HepG2 (cell line): Measurements from ENCODE around the gene CRB1. TPM values are rescaled to one million over a fixed set of nuclear protein-coding genes. Genes with fewer than 3 reads are reported as not detected.

ENCODE experiments used
- ATAC-seq: fragments of 200-7000 bp; cut with Tn5 transposase; 3 replicates; pipeline ENCODE4 v1.9.1; 2020; ENCODE audit warnings: mild to moderate bottlenecking, moderate library complexity
- BruUV-seq: library from RNA; stranded (reverse); fragments of 400-500 nt; replicated peaks from 2 replicates; lab custom pipeline; 2021; lab: Mats Ljungman, UMichigan
- CTCF ChIA-PET: fragments of 300-600 bp; formaldehyde crosslinking; extraction: SDS; loops from one replicate; lab custom pipeline; 2021; ENCODE audit warnings: low total read pairs, inconsistent platforms, low intra/inter-chr PET ratio; lab: Yijun Ruan, JAX
- POLR2A ChIA-PET: fragments of 350-600 bp; sonication (Branson Sonifier 250); formaldehyde crosslinking; loops from one replicate; lab custom pipeline; 2020; ENCODE audit warnings: antibody characterized with exemption, inconsistent platforms; lab: Yijun Ruan, JAX
- DNase-seq: peaks from one replicate; pipeline ENCODE4 v3.0.0-alpha.2; 2015; ENCODE audit warnings: low spot score
- FAIRE-seq: peaks from 3 replicates; lab custom pipeline; 2011; peaks lifted over from hg19 to GRCh38; lab: Jason Lieb, UNC
- H2AFZ ChIP-seq: one replicate; pipeline ENCODE4 v1.6.1; 2011; ENCODE audit warnings: low read length, inconsistent platforms
- H3K27ac ChIP-seq: fragments of 300-600 bp; 3 replicates; pipeline ENCODE4 v1.8.0; 2011; ENCODE audit warnings: mixed run types, mild to moderate bottlenecking, mixed read lengths, low read length, inconsistent platforms; ENCODE audit not compliant: insufficient read depth; ENCODE audit errors: extremely low read length
- H3K27me3 ChIP-seq, 2 experiments: fragments of 200-600 bp in 1 of 2; 2 replicates in 1 of 2; 3 replicates in 1 of 2; pipeline versions ENCODE4 v1.6.0 to v1.8.0; 2011; ENCODE audit warnings: low read length in 2 of 2, mild to moderate bottlenecking in 2 of 2, moderate library complexity in 2 of 2, inconsistent platforms in 1 of 2; ENCODE audit not compliant: insufficient read depth in 2 of 2, control insufficient read depth in 1 of 2
- H3K36me3 ChIP-seq, 2 experiments: fragments of 200-600 bp in 1 of 2; replicated peaks in 1 of 2; 2 replicates in 1 of 2; 3 replicates in 1 of 2; pipeline versions ENCODE4 v1.5.1 to v1.8.0; 2011; ENCODE audit warnings: low read length in 2 of 2, inconsistent platforms in 1 of 2; ENCODE audit not compliant: insufficient read depth in 2 of 2, control insufficient read depth in 1 of 2
- H3K4me1 ChIP-seq: 2 replicates; pipeline ENCODE4 v1.5.1; 2012; ENCODE audit warnings: low read length, inconsistent platforms; ENCODE audit not compliant: insufficient read depth
- H3K4me2 ChIP-seq: 2 replicates; pipeline ENCODE4 v1.6.0; 2011; ENCODE audit warnings: low read depth, low read length, inconsistent platforms
- H3K4me3 ChIP-seq, 3 experiments: fragments of 200-600 bp in 1 of 3; sonication (generic), shearing (Covaris generic) in 1 of 3; replicated peaks in 1 of 3; 2 replicates each; pipeline ENCODE4 v1.5.1; 2011 to 2016; ENCODE audit warnings: low read length in 3 of 3, inconsistent platforms in 2 of 3, low read depth in 2 of 3, mild to moderate bottlenecking in 2 of 3, control low read depth in 1 of 3, mixed read lengths in 1 of 3; ENCODE audit not compliant: insufficient read depth in 1 of 3
- H3K79me2 ChIP-seq: one replicate; pipeline ENCODE4 v1.6.1; 2011; ENCODE audit warnings: low read length, inconsistent platforms; ENCODE audit not compliant: insufficient read depth
- H3K9ac ChIP-seq: 2 replicates; pipeline ENCODE4 v1.6.0; 2011; ENCODE audit warnings: mild to moderate bottlenecking, low read depth, low read length, inconsistent platforms; ENCODE audit not compliant: insufficient read depth
- H3K9me3 ChIP-seq: 2 replicates; pipeline ENCODE4 v1.5.1; 2012; ENCODE audit warnings: mild to moderate bottlenecking, low read length
- H4K20me1 ChIP-seq: 2 replicates; pipeline ENCODE4 v1.6.0; 2011; ENCODE audit warnings: inconsistent platforms, mild to moderate bottlenecking, low read length, moderate library complexity; ENCODE audit not compliant: insufficient read depth
- CEBPB ChIP-seq: IDR thresholded peaks from 2 replicates; pipeline ENCODE4 v1.6.1; 2011; ENCODE audit warnings: low read depth, low read length, improper control_type of control experiment, borderline replicate concordance
- PLRG1 ChIP-seq: fragments of 450-650 bp; conservative IDR thresholded peaks from 2 replicates; pipeline ENCODE4 v1.6.1; 2016
- PRDM4 ChIP-seq: sonication (generic); formaldehyde crosslinking; IDR thresholded peaks from 2 replicates; pipeline ENCODE4 v1.9.0; 2021; ENCODE audit warnings: missing genetic modification reagents, borderline replicate concordance
- RBM22 ChIP-seq: fragments of 200-400 bp; formaldehyde crosslinking; optimal IDR thresholded peaks from 2 replicates; pipeline ENCODE3; 2017; ENCODE audit warnings: mild to moderate bottlenecking, low read length, moderate library complexity
- SATB2 ChIP-seq: sonication (generic); formaldehyde crosslinking; IDR thresholded peaks from 2 replicates; pipeline ENCODE4 v1.5.0; 2020; ENCODE audit warnings: missing genetic modification reagents
- SIN3A ChIP-seq: IDR thresholded peaks from 2 replicates; pipeline ENCODE4 v1.6.1; 2011; ENCODE audit warnings: low read depth, mild to moderate bottlenecking, control low read depth, low read length, borderline replicate concordance
- TAF15 ChIP-seq: fragments of 200-400 bp; formaldehyde crosslinking; IDR thresholded peaks from one replicate; pipeline ENCODE4 v1.6.1; 2018; ENCODE audit warnings: mild to moderate bottlenecking, low read depth, low read length; ENCODE audit not compliant: poor library complexity, severe bottlenecking
- TRAFD1 ChIP-seq: sonication (generic); formaldehyde crosslinking; IDR thresholded peaks from 2 replicates; pipeline ENCODE4 v1.5.1; 2020; ENCODE audit warnings: missing genetic modification reagents, mild to moderate bottlenecking, borderline replicate concordance
- ZIK1 ChIP-seq: sonication (generic); formaldehyde crosslinking; IDR thresholded peaks from 2 replicates; pipeline ENCODE4 v1.5.0; 2020; ENCODE audit warnings: mild to moderate bottlenecking, low read depth, missing genetic modification reagents, borderline replicate concordance
- ZNF260 ChIP-seq: sonication (generic); formaldehyde crosslinking; IDR thresholded peaks from 2 replicates; pipeline ENCODE4 v1.4.0; 2020; ENCODE audit warnings: missing genetic modification reagents, low read depth, mild to moderate bottlenecking, borderline replicate concordance
- ZNF3 ChIP-seq: IDR thresholded peaks from 2 replicates; pipeline ENCODE4 v1.7.0; 2017; ENCODE audit warnings: inconsistent platforms
- ZNF441 ChIP-seq: sonication (generic); formaldehyde crosslinking; IDR thresholded peaks from 2 replicates; pipeline ENCODE4 v1.7.0; 2021; ENCODE audit warnings: missing genetic modification reagents, borderline replicate concordance
- ZNF563 ChIP-seq: sonication (generic); formaldehyde crosslinking; IDR thresholded peaks from 2 replicates; pipeline ENCODE4 v1.8.0; 2022; ENCODE audit warnings: mild to moderate bottlenecking, moderate library complexity, missing genetic modification reagents
- ZNF572 ChIP-seq: sonication (generic); formaldehyde crosslinking; IDR thresholded peaks from 2 replicates; pipeline ENCODE4 v1.5.1; 2020; ENCODE audit warnings: mild to moderate bottlenecking, missing genetic modification reagents
- ZNF672 ChIP-seq: sonication (generic); formaldehyde crosslinking; IDR thresholded peaks from 2 replicates; pipeline ENCODE4 v1.8.1; 2022; ENCODE audit warnings: missing genetic modification reagents
- ZSCAN30 ChIP-seq: sonication (generic); formaldehyde crosslinking; IDR thresholded peaks from 2 replicates; pipeline ENCODE4 v1.5.0; 2020; ENCODE audit warnings: mild to moderate bottlenecking, missing genetic modification reagents
- WGBS: methylation state at CpG from one replicate; pipeline ENCODE4 v1.1.6; 2017; ENCODE audit warnings: low lambda C conversion rate; 5-methylcytosine and 5-hydroxymethylcytosine counted together
- in situ Hi-C: cut with HindIII; loops from 2 replicates; pipeline ENCODE4 v1.10.0; 2017; ENCODE audit warnings: low pct_unique_long_range_greater_than_20kb; ENCODE audit not compliant: extremely low pct_ligation_motif_present
- intact Hi-C: fragments of 100-400 bp; cut with micrococcal nuclease; formaldehyde crosslinking; loops from one replicate; pipeline ENCODE4 v1.10.0; 2022; ENCODE audit not compliant: unreplicated experiment
- polyA plus RNA-seq, 8 experiments: library from polyadenylated mRNA; depleted of rRNA in 3 of 8; stranded (reverse) in 7 of 8; unstranded in 1 of 8; fragments of >200 nt; fragmentation: Illumina TruSeq in 4 of 8; extraction: Trizol in 4 of 8; gene quantifications; 2 replicates each; pipeline versions ENCODE4 v1.2.1 to v1.2.3, GENCODE V29; 2011 to 2016; ENCODE audit warnings: low read depth in 4 of 8, missing spikeins in 1 of 8, mixed read lengths in 1 of 8; ENCODE audit not compliant: insufficient read depth in 1 of 8
- total RNA-seq, 5 experiments: library from RNA; depleted of rRNA; stranded (reverse); fragments of >200 nt; fragmentation: Illumina TruSeq; extraction: Trizol; gene quantifications; 2 replicates each; pipeline ENCODE4 v1.2.3, GENCODE V29; 2016; ENCODE audit warnings: low read depth in 1 of 5
- TF ChIP-seq, protein P1 (sequence below): sonication (generic); formaldehyde crosslinking; IDR thresholded peaks from 2 replicates; pipeline ENCODE4 v1.5.0; 2020; ENCODE audit warnings: missing genetic modification reagents

The CRB1 gene
- total and polyA plus RNA-seq, 2 of the 13 experiments (the other 11 are each of a cell fraction or from before 2014, with no cell fraction given): 0.01 TPM; not detected in 1

- intact Hi-C loops (no loop called here), in situ Hi-C loops (no loop called here)
- H3K4me2 ChIP-seq: no peak overlapping the region
- DNase-seq: no peak
- H3K4me1 ChIP-seq: no peaks in the 10 kb centered on the region
- 69% methylated on average over 10 of the region's 10 CpGs for WGBS
- H3K79me2 ChIP-seq: no peaks in the 10 kb centered on the region
- CTCF ChIA-PET: no interaction called here
- H3K36me3 ChIP-seq: no peaks in the 10 kb centered on the region
- no peak overlapping the region for H3K9ac ChIP-seq
- H3K4me3 ChIP-seq: no peak overlapping the region
- no peak overlapping the region for H3K27ac ChIP-seq
- no peak for ATAC-seq
- TF ChIP-seq, protein P1, sequence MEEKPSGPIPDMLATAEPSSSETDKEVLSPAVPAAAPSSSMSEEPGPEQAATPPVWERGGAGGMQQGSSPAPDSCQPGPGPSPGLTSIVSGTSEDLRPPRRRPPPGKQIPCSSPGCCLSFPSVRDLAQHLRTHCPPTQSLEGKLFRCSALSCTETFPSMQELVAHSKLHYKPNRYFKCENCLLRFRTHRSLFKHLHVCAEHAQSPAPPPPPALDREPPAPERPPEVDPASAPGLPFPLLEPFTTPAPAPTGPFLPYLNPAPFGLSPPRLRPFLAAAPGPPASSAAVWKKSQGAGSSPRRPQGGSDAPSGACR (CRISPR knock-in tag): no peak
- TF ChIP-seq ZSCAN30 (no peak), ZNF563 (CRISPR knock-in tag) (no peak), PRDM4 (CRISPR knock-in tag) (no peak), SATB2 (CRISPR knock-in tag) (no peak), ZNF3 (no peak), ZIK1 (CRISPR knock-in tag) (no peak), ZNF260 (no peak), ZNF441 (no peak), TAF15 (no peak), RBM22 (no peak), SIN3A (no peak), PLRG1 (no peak), TRAFD1 (no peak), ZNF572 (CRISPR knock-in tag) (no peak), ZNF672 (CRISPR knock-in tag) (no peak), CEBPB (no peak)
- no peaks in the 10 kb centered on the region for H4K20me1 ChIP-seq
- H2AFZ ChIP-seq: no peak overlapping the region
- POLR2A ChIA-PET: no interaction called here
- H3K27me3 ChIP-seq: no peaks in the 10 kb centered on the region
- no TSS peak for BruUV-seq
- H3K9me3 ChIP-seq: no peaks in the 10 kb centered on the region
- no peak for FAIRE-seq
These were observed 228.7 kb downstream of the CRB1 start for GRCh38 chr1:197496722-197497121.
